ENCODE results near the gene TMEM45B.

TMEM45B gene

DNA sequence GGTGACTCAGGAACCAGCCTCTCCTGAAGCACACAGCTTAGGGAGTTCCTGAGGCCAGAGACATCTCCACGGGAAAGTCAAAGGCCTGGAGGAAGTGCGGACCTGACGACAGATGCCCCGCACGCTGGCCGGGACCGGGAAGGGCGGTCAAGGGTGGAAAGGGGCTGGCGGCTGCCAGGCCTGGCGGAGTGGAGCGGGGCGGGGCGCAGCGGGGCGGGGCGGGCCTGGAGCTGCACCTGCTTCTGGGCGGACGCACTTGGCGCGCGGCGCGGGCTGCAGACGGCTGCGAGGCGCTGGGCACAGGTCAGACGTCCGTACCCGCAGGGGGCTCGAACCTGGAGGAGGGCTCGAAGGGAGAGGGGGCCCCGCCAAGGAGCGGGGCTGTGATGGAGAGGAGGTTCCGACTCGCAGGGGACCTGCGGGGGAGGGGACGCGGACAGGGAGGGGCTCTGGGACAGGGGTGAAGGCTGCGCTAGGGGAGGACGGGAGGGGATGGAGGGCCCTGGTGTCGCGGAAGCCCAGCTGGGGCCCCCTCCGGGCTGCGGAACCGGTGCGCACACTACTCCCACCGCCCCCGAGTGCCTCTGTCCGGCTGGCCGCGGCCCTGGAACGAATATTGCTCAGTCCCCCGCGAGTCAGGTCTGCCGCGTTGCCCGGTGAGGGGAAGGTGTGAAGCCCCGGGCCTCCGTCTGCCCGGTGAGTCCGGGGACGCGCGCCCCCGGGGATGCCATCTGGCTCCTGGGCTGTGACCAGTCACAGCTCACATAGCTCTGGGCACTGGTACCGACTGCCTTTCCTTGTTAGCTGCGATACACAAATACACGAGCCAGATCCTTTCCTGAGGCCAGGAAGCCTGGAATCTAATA is at the start of gene TMEM45B:
Gene TMEM45B (plus strand): TSS at position 253 of the 866 bp plus-strand sequence. CDS start 36,635 bp downstream, outside the sequence.
- H3K36me3 ChIP-seq (ENCODE audit: control insufficient read depth, insufficient read depth, low read length): no peaks in the 10 kb centered on the region
- no peak within 1 kb of the TSS for H3K4me3 ChIP-seq (replicated peaks; ENCODE audit: low read depth, low read length)
- TF ChIP-seq, protein P1, sequence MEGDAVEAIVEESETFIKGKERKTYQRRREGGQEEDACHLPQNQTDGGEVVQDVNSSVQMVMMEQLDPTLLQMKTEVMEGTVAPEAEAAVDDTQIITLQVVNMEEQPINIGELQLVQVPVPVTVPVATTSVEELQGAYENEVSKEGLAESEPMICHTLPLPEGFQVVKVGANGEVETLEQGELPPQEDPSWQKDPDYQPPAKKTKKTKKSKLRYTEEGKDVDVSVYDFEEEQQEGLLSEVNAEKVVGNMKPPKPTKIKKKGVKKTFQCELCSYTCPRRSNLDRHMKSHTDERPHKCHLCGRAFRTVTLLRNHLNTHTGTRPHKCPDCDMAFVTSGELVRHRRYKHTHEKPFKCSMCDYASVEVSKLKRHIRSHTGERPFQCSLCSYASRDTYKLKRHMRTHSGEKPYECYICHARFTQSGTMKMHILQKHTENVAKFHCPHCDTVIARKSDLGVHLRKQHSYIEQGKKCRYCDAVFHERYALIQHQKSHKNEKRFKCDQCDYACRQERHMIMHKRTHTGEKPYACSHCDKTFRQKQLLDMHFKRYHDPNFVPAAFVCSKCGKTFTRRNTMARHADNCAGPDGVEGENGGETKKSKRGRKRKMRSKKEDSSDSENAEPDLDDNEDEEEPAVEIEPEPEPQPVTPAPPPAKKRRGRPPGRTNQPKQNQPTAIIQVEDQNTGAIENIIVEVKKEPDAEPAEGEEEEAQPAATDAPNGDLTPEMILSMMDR (IDR thresholded peaks at IDR 0.05; ENCODE audit: insufficient read depth, low read length, poor library complexity, severe bottlenecking): no peak
- H3K27me3 ChIP-seq (replicated peaks; ENCODE audit: control insufficient read depth, insufficient read depth, low read length): no peaks in the 10 kb centered on the region
- no peak for DNase-seq (ENCODE audit: extremely low read depth, insufficient read length)

GRCh38 chr11:129766898-129767604 is 48.6 kb upstream of the TMEM45B start:
- Histone ChIP-seq H3K36me3 (ENCODE audit: control insufficient read depth, insufficient read depth, low read length) (no peaks in the 10 kb centered on the region), H3K4me3 (replicated peaks; ENCODE audit: low read depth, low read length) (no peak overlapping the region), H3K27me3 (replicated peaks; ENCODE audit: control insufficient read depth, insufficient read depth, low read length) (no peaks in the 10 kb centered on the region)
- DNase-seq (ENCODE audit: extremely low read depth, insufficient read length): no peak
- TF ChIP-seq, protein P1 (IDR thresholded peaks at IDR 0.05; ENCODE audit: insufficient read depth, low read length, poor library complexity, severe bottlenecking): peak; percentile 60

DNA sequence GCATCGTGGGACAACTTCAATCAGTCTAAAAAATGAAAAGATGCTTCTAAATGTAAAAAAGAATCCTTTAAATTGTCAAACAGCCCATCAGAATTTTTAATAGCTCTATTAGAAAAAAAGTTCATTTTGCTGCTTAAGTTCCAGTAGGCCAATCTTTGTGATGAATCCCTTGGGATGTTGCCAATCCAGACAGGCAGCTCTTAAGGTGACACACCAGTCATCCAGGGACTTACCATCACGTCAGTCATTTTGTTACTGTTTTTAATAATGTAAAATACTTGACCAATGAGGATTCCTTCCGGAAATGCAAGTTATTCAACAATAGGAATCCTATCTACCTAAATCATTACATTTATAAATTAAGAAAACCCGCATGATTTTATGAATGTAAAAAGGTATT is 47.8 kb upstream of the TMEM45B start:
- H3K36me3 ChIP-seq (ENCODE audit: control insufficient read depth, insufficient read depth, low read length): no peaks in the 10 kb centered on the region
- H3K4me3 ChIP-seq (replicated peaks; ENCODE audit: low read depth, low read length): no peak overlapping the region
- TF ChIP-seq, protein P1 (IDR thresholded peaks at IDR 0.05; ENCODE audit: insufficient read depth, low read length, poor library complexity, severe bottlenecking): no peak
- no peaks in the 10 kb centered on the region for H3K27me3 ChIP-seq (replicated peaks; ENCODE audit: control insufficient read depth, insufficient read depth, low read length)
- DNase-seq (ENCODE audit: extremely low read depth, insufficient read length): no peak

GRCh38 chr11:129768356-129768755 is 47.3 kb upstream of the TMEM45B start:
- Histone ChIP-seq H3K27me3 (replicated peaks; ENCODE audit: control insufficient read depth, insufficient read depth, low read length) (no peaks in the 10 kb centered on the region), H3K4me3 (replicated peaks; ENCODE audit: low read depth, low read length) (no peak overlapping the region), H3K36me3 (ENCODE audit: control insufficient read depth, insufficient read depth, low read length) (no peaks in the 10 kb centered on the region)
- DNase-seq (ENCODE audit: extremely low read depth, insufficient read length): no peak
- TF ChIP-seq, protein P1 (IDR thresholded peaks at IDR 0.05; ENCODE audit: insufficient read depth, low read length, poor library complexity, severe bottlenecking): no peak

GRCh38 chr11:129769059-129769458 is 46.6 kb upstream of the TMEM45B start:
- Histone ChIP-seq H3K4me3 (replicated peaks; ENCODE audit: low read depth, low read length) (no peak overlapping the region), H3K36me3 (ENCODE audit: control insufficient read depth, insufficient read depth, low read length) (no peaks in the 10 kb centered on the region), H3K27me3 (replicated peaks; ENCODE audit: control insufficient read depth, insufficient read depth, low read length) (no peaks in the 10 kb centered on the region)
- TF ChIP-seq, protein P1 (IDR thresholded peaks at IDR 0.05; ENCODE audit: insufficient read depth, low read length, poor library complexity, severe bottlenecking): no peak
- no peak for DNase-seq (ENCODE audit: extremely low read depth, insufficient read length)

Measured in GM06990 (cell line).